ENCODE data around the gene MARCHF10.

GRCh38 chr17:62652251-62653001, 155.7 kb downstream of the MARCHF10 start:
- no peak for TF ChIP-seq CTCF (IDR thresholded peaks at IDR 0.05)
- TF ChIP-seq POLR2AphosphoS5 (IDR thresholded peaks at IDR 0.05) = peak in 2 of 3 donors; percentile 44 to 51
- TF ChIP-seq POLR2A (IDR thresholded peaks at IDR 0.05) = no peak

All from breast epithelium (tissue), 3 donors.